NCI-H1694 treated with DMSO at 0.1 percent for 48 hours (cell line): ENCODE results near the gene RELCH.

ENCODE experiments used
- DNase-seq: peaks from one replicate; lab custom pipeline; 2025; lab: John Stamatoyannopoulos, UW

RELCH gene

GRCh38 chr18:62250475-62250874, 63.4 kb downstream of the RELCH start:
- no peak for DNase-seq

- DNase-seq: no peak
These were observed 71.0 kb downstream of the RELCH start for GRCh38 chr18:62258093-62258492.

DNA sequence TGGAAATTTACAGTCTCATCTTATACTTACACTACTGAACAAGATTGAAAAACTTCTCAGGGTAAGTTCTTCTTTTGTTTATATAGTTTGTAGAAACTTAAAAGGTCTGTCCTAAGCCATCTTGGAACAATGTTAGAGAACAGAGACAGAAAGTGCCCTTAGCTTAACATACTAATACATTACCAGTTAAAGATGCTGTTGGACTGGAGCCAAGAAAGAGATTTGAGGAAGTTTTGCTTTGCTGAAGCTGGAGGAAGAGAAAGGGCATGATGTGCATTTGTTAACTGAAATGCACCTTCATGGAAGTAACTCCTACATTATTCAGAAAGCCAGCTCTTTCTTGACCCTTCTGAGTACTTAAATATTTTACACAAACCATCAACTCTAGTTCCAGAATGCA, 71.6 kb downstream of the RELCH start:
- DNase-seq: no peak

- DNase-seq: no peak
These were observed 75.0 kb downstream of the RELCH start for GRCh38 chr18:62262061-62262460.

GRCh38 chr18:62264984-62265383, 77.9 kb downstream of the RELCH start:
- DNase-seq: no peak

GRCh38 chr18:62277045-62277444, 90.0 kb downstream of the RELCH start:
- DNase-seq: no peak

DNA sequence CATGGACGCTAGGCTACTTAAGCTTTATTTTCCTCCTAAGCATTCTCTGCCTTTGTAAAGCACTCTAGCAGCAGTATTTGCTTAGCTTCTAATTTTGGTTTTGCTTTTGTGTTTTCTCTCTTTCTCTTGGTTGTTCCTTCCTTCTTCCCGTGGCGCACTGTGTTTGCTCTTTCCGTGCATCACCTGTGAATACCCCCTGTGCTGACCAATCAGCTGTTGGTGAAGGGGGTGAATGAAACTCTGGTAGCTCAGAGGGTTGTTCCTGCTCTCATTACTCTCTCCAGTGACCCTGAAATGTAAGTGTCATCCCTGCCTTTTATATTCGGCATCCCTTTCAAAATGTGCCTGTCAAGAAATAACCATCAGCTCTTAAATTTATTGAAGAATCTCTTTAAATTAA, 92.5 kb downstream of the RELCH start:
- no peak for DNase-seq

GRCh38 chr18:62280058-62280457, 93.0 kb downstream of the RELCH start:
- DNase-seq: no peak

GRCh38 chr18:62280786-62281185, 93.7 kb downstream of the RELCH start:
- no peak for DNase-seq

GRCh38 chr18:62281684-62282083, 94.6 kb downstream of the RELCH start:
- DNase-seq: no peak

DNA sequence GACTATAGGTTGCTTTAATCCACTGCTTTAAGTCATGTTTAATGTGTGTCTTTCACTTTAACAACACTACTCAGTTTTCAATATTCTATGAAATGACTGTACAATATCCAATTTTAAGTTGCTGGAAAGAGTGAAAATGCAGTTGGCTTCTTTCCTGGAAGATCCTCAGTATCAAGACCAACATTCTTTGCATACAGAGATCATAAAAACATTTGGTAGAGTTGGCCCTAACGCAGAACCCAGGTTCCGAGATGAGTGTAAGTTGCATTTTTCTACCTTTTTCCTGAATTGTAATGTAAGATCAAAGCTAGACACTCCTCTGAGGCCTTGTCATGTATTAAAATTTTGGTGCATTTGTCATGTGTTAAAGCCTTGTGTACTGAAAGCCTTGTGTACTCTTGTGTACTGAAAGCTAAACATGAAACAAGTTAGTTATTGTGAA, 95.2 kb downstream of the RELCH start:
- DNase-seq: no peak

- DNase-seq: no peak
These were observed 97.6 kb downstream of the RELCH start for GRCh38 chr18:62284637-62285036.

DNA sequence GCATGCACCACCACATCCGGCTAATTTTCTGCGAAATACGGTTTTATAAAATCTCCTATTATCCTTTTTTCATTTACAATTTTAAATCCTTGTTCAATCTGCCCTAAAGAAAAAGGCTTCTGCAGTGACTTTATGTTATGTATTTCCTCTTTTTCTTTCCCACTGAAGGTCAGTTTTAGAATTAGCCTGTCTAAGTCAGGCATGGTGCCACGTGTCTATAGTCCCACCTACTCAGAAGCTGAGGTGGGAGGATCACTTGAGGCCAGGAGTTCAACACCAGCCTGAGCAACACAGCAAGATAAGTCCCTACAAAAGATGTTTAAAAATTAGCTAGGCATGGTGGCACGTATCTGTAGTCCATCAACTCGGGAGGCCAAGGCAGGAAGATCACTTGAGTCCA, 98.2 kb downstream of the RELCH start:
- DNase-seq: no peak

- DNase-seq: no peak
These were observed 101.0 kb downstream of the RELCH start for GRCh38 chr18:62287781-62288664.

DNA sequence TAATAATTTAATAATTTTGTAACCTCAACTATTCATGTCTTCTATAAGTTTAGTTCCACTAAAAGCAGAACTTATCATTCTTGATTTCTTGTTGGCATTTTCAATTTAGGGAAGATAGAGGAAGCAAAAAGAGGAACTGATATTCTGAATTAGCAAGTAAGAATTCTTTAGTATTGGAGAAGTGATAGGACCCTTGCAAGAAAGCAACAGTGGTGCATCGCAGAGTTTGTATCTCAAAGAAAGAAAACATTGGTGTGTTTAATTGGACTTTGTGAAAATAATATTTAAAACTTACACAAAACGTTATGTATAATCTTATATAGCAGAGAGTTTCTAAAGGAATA, 101.6 kb downstream of the RELCH start:
- DNase-seq: no peak

GRCh38 chr18:62289047-62289446, 102.0 kb downstream of the RELCH start:
- no peak for DNase-seq

- DNase-seq: no peak
These were observed 107.0 kb downstream of the RELCH start for GRCh38 chr18:62294073-62294472.

- DNase-seq: no peak
These were observed 113.4 kb downstream of the RELCH start for GRCh38 chr18:62300359-62300963.

DNA sequence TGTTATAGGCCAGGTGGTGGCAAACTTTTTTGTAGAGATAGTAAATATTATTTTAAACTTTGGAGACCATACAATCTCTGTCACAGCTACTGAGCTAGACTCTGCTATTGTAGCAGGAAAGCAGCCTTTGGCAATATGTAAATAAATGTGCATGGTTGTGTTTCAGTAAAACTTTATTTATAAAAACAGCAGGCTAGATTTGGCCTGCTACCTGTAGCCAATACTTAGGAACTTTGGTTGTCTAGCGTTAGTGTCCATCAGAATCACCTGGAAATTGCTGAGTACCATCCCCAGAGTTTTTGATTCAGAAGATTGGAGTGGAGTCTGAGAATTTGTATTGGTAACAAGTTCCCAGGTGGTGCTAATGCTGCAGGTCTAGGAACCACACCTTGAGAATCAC, 114.3 kb downstream of the RELCH start:
- DNase-seq: no peak

DNA sequence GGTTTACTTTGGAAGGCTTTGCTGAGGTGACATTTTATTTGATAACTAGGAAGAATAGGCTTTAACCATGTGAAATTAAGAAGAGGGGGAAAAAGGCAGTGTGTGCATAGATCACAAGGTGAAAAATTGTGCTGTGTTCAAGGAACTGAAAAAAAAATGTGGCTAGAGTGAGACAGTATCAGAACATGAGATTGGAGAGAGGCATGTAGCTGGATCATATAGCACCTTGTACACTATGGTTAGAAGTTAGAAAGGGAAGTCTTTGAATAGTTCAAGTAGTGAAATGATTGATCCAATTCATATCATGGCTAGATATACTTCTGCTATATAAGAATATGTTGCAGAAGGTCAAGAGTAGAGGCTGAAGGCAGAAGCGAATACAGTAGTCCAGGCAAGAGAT, 125.8 kb downstream of the RELCH start:
- DNase-seq: no peak

DNA sequence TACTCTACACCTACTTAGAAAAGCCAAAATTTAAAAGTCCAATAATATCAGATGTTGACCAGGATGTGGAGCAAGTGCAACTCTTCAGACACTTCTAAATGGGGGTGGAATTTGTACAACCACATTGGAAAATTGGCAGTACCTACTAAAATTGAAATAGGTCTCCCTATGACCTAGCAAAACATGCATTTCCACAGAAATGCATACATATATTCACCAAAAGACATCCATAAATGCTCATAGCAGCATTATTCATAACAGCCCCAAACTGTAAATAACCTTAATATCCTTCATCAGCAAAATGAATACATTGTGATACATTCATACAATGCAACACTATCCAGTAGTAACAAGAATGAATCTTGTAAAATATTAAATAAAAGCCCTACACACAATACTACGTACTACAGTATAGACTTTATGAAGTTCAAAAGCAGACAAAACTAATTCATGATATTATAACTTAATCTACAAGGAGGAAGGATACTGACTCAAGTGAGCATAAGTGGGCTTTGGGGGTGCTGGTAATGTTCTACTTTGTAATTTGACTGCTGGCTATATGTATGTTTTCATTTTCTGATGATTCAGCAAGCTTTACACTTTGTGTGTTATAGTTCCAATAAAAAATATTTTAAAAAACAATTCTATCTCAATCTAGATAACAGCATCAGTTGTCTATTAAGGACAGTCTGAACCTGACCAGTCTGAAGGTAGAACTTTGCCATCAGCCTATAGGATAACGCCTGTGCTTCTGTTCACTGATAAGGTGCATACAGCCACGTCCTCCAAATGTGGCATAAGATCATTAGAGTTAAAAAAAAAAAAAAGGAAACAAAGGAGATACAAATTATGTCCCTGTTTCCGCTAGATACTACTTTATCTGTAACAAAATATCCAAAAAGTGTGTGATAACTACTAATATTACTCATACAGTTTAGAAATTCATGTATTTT, 131.4 kb downstream of the RELCH start:
- no peak for DNase-seq

- DNase-seq: no peak
These were observed 134.1 kb downstream of the RELCH start for GRCh38 chr18:62321201-62321600.
